Measurements from ENCODE around the gene PSMA7.

- TF ChIP-seq FOXP2 (optimal IDR thresholded peaks at IDR 0.05; ENCODE audit: control extremely low read depth, extremely low read length, insufficient read depth) (no peak), EZH2 (IDR thresholded peaks at IDR 0.05) (no peak)
Observed at GRCh38 chr20:62129731-62130531, 13.3 kb downstream of the PSMA7 start.
